Heart left ventricle (tissue), 16 donors: ENCODE data around the gene SLC25A43. TPM values are rescaled to one million over a fixed set of nuclear protein-coding genes. Genes with fewer than 3 reads are reported as not detected.
"Not testable (repeated sequence)": the region's sequence is repeated elsewhere in the genome, so short reads cannot be mapped to it uniquely, and the experiment has no call there.

Experiments
- ATAC-seq, 4 donors: fragments of 200-7000 bp; cut with Tn5 transposase; one replicate each; pipeline ENCODE4 v1.9.1; 2020 to 2022; ENCODE audit warnings: moderate library complexity in 4 of 4, mild to moderate bottlenecking in 3 of 4, moderate number of reproducible peaks in 1 of 4
- DNase-seq, 5 donors: peaks; one replicate each; pipeline ENCODE4 v3.0.0-alpha.2; 2020
- H3K27ac ChIP-seq, 12 donors: fragments of 200-600 bp; sonication (generic) in 4 of 12; one replicate each; pipeline versions ENCODE4 v1.5.0 to v1.8.0; 2016 to 2022; ENCODE audit warnings: mild to moderate bottlenecking in 2 of 12
- H3K27me3 ChIP-seq, 9 donors: fragments of 200-600 bp; sonication (generic) in 2 of 9; one replicate each; pipeline versions ENCODE4 v1.5.1 to v1.8.0; 2016 to 2022; ENCODE audit warnings: mild to moderate bottlenecking in 3 of 9
- H3K36me3 ChIP-seq, 9 donors: fragments of 200-600 bp; sonication (generic) in 2 of 9; one replicate each; pipeline versions ENCODE4 v1.5.0 to v1.8.0; 2018 to 2022; ENCODE audit warnings: mild to moderate bottlenecking in 2 of 9
- H3K4me1 ChIP-seq, 12 donors: fragments of 200-600 bp; sonication (generic) in 4 of 12; one replicate each; pipeline versions ENCODE4 v1.5.0 to v1.8.0; 2016 to 2022; ENCODE audit warnings: mild to moderate bottlenecking in 3 of 12
- H3K4me3 ChIP-seq, 12 donors: fragments of 200-600 bp; sonication (generic) in 4 of 12; one replicate each; pipeline versions ENCODE4 v1.5.0 to v1.8.0; 2017 to 2022; ENCODE audit warnings: mild to moderate bottlenecking in 9 of 12, moderate library complexity in 4 of 12
- H3K9me3 ChIP-seq, 12 donors: fragments of 200-600 bp; sonication (generic) in 4 of 12; one replicate each; pipeline versions ENCODE4 v1.5.0 to v1.8.0; 2016 to 2022; ENCODE audit warnings: mild to moderate bottlenecking in 1 of 12
- CTCF ChIP-seq, 12 donors: fragments of 200-600 bp; sonication (generic) in 4 of 12; IDR thresholded peaks; one replicate each; pipeline versions ENCODE4 v1.5.0 to v1.8.0; 2018 to 2022; ENCODE audit warnings: antibody characterized with exemption in 12 of 12, mild to moderate bottlenecking in 5 of 12
- POLR2A ChIP-seq, 2 donors: fragments of 450-650 bp; IDR thresholded peaks; one replicate each; pipeline ENCODE4 v1.6.1; 2017; ENCODE audit warnings: antibody characterized with exemption in 2 of 2, mild to moderate bottlenecking in 2 of 2, moderate library complexity in 2 of 2
- WGBS, 4 donors: extraction: QIAGEN DNeasy Blood & Tissue Kit in 2 of 4; methylation state at CpG; one replicate each; pipeline versions ENCODE4 v1.1.5 to v1.1.7; 2013 to 2018; 5-methylcytosine and 5-hydroxymethylcytosine counted together
- intact Hi-C, 10 donors: fragments of 100-400 bp; cut with DNase I; formaldehyde crosslinking; loops; one replicate each; pipeline versions ENCODE4 v1.11.1 to v1.14.2; 2022
- polyA plus RNA-seq, 2 donors: library from polyadenylated mRNA; stranded (reverse); fragments of 200-250 nt; gene quantifications; one replicate each; pipeline ENCODE4 v1.2.3, GENCODE V29; 2013
- total RNA-seq, 9 donors: library from RNA; depleted of rRNA in 2 of 9; stranded (reverse); fragments of >200 nt in 2 of 9; fragmentation: NEBNext Ultra II Directional in 3 of 9; extraction: Animal tissue kit (Norgen Biotek cat#: 25700) in 3 of 9; gene quantifications; one replicate each; pipeline versions ENCODE4 v1.1.0 to v1.2.4, GENCODE V29; 2016 to 2023
- donor health status: ischemic (EF 13 %, LVEDD 7.1; RV severe dilation, severe dysfunction).
- donor health status: healthy with polysubstance abuse.
- donor health status: DM: no; HTN: yes; CAD: no.
- donor health status: DM: no; HTN: no; CAD: no.
- donor health status: ischemic (EF 25% LVEDD 6.9; RV normal size, moderate dysfunction).
- donor health status: ischemic (EF 25% LVEDD 5.7; RV mildly dilated, moderate dysfunction).
- donor health status: healthy.
- donor health status: DM: yes; HTN: yes; CAD: no.
- donor health status: ischemic (EF 35%, LVEDD 5.7; RV mildly dilated, moderate dysfunction).
- donor health status: nonischemic (EF 11% LVEDD 7.7; RV severe dilation, severe dysfunction).
- donor health status: DM: yes; HTN: yes; CAD: no.
- donor health status: PGD.
- donor health status: ischemic (EF 29% LVEDD 5.4; RV normal size, mild dysfunction).
- donor health status: nonischemic (EF 23%, LVEDD 6.1; RV moderate dilation, normal function).

SLC25A43 gene
- total and polyA plus RNA-seq, 11 donors = 1.7 to 7.8 (median 3.1) TPM

- peaks cover 0 to 17% (median 4%) of the 10 kb centered on the region in 12 donors for H3K4me1 ChIP-seq
- intact Hi-C loops = loop anchor here in 1 of 10 donors (10.0 kb wide), 1 partner anchor 92 kb away; the partner anchor contains the start of gene UBE2A
- WGBS, 4 donors = 12 to 40% (median 25%) methylated on average over 46 to 48 of the region's 48 CpGs
- H3K36me3 ChIP-seq = no peaks in the 10 kb centered on the region
- H3K27me3 ChIP-seq = no peaks in the 10 kb centered on the region
- no peaks in the 10 kb centered on the region for H3K9me3 ChIP-seq
- peak overlapping the region in 11 of 12 donors; percentile 58 to 82 (median 76) for H3K27ac ChIP-seq
- H3K4me3 ChIP-seq = peak overlapping the region in 11 of 12 donors; percentile 5 to 61 (median 47)
- ATAC-seq (peak; percentile 77 to 86 (median 83)), DNase-seq (peak; percentile 51 to 84 (median 71))
- no peak for TF ChIP-seq POLR2A (IDR thresholded peaks at IDR 0.05)
- TF ChIP-seq CTCF (IDR thresholded peaks at IDR 0.05) = peak; percentile 47 to 83 (median 70)
Observed at GRCh38 chrX:119482481-119483480, 83.6 kb downstream of the SLC25A43 start.

- no peak for DNase-seq
- Histone ChIP-seq H3K4me3 (no peak overlapping the region), H3K9me3 (no peaks in the 10 kb centered on the region), H3K27ac (no peak overlapping the region), H3K4me1 (peaks cover 0 to 7% (median 4%) of the 10 kb centered on the region in 12 donors), H3K36me3 (no peaks in the 10 kb centered on the region), H3K27me3 (no peaks in the 10 kb centered on the region)
- intact Hi-C loops = loop anchor here in 1 of 10 donors (10.0 kb wide), 1 partner anchor 88 kb away; the partner anchor contains the start of gene UBE2A
- WGBS, 4 donors = 72 to 84% (median 75%) methylated on average over 11 of the region's 11 CpGs
- ATAC-seq = no peak
- TF ChIP-seq POLR2A (IDR thresholded peaks at IDR 0.05) = no peak
- TF ChIP-seq CTCF (IDR thresholded peaks at IDR 0.05) = no peak
Observed at GRCh38 chrX:119486745-119487144, 87.6 kb downstream of the SLC25A43 start.

- not testable (repeated sequence) for H3K27me3 ChIP-seq, H3K36me3 ChIP-seq, DNase-seq, H3K27ac ChIP-seq, H3K4me1 ChIP-seq, H3K4me3 ChIP-seq, H3K9me3 ChIP-seq, ATAC-seq
- intact Hi-C loops = loop anchor here in 1 of 10 donors (10.0 kb wide), 1 partner anchor 87 kb away; the partner anchor contains the start of gene UBE2A
- WGBS, 4 donors = 91 to 96% (median 93%) methylated on average over 8 to 24 of the region's 24 CpGs
Observed at GRCh38 chrX:119487766-119488165, 88.6 kb downstream of the SLC25A43 start.

- no peaks in the 10 kb centered on the region for H3K36me3 ChIP-seq
- H3K9me3 ChIP-seq = no peaks in the 10 kb centered on the region
- ATAC-seq = peak in 1 of 4 donors; percentile 47
- peak in 3 of 5 donors; percentile 17 to 55 (median 32) for DNase-seq
- TF ChIP-seq POLR2A (IDR thresholded peaks at IDR 0.05) (no peak), CTCF (IDR thresholded peaks at IDR 0.05) (peak; percentile 42 to 64 (median 52))
- H3K4me1 ChIP-seq = no peaks in the 10 kb centered on the region
- intact Hi-C loops = loop anchor here in 1 of 10 donors (10.0 kb wide), 1 partner anchor 86 kb away; the partner anchor contains the start of gene UBE2A
- WGBS, 4 donors = 9 to 22% (median 19%) methylated on average over 8 of the region's 8 CpGs
- no peak overlapping the region for H3K27ac ChIP-seq
- no peak overlapping the region for H3K4me3 ChIP-seq
- H3K27me3 ChIP-seq = no peaks in the 10 kb centered on the region
Observed at GRCh38 chrX:119488749-119489148, 89.6 kb downstream of the SLC25A43 start.
